Endothelial cell of umbilical vein (primary cell): ENCODE results near the gene RPP30. TPM values are rescaled to one million over a fixed set of nuclear protein-coding genes. Genes with fewer than 3 reads are reported as not detected.

Experiments
- BruUV-seq: library from RNA; stranded (reverse); fragments of 400-500 nt; replicated peaks from 2 replicates; lab custom pipeline; 2021; lab: Mats Ljungman, UMichigan
- CTCF ChIA-PET: fragments of 300-600, 350-600 bp; sonication (Branson Sonifier 250); formaldehyde crosslinking; loops from one replicate; lab custom pipeline; 2021; ENCODE audit warnings: antibody characterized with exemption, inconsistent platforms; lab: Charles Lee
- POLR2A ChIA-PET: fragments of 300-600, 350-600 bp; sonication (Branson Sonifier 250); formaldehyde crosslinking; loops from one replicate; lab custom pipeline; 2021; ENCODE audit warnings: antibody characterized with exemption, inconsistent platforms; lab: Charles Lee
- DNase-seq: peaks from one replicate; pipeline ENCODE4 v3.0.0-alpha.2; 2011; ENCODE audit warnings: low read depth, low spot score
- FAIRE-seq: peaks from 2 replicates; lab custom pipeline; 2011; peaks lifted over from hg19 to GRCh38; lab: Jason Lieb, UNC
- H2AFZ ChIP-seq: 2 replicates; pipeline ENCODE4 v1.6.0; 2012; ENCODE audit warnings: low read depth, low read length, control low read depth, inconsistent platforms
- H3K27ac ChIP-seq: 2 replicates; pipeline ENCODE4 v1.5.1; 2011; ENCODE audit warnings: low read depth, mild to moderate bottlenecking, control low read depth, low read length, moderate library complexity; ENCODE audit not compliant: insufficient read depth
- H3K27me3 ChIP-seq, 2 experiments: 2 replicates each; pipeline versions ENCODE4 v1.6.0 to v1.6.1; 2011; ENCODE audit warnings: low read length in 2 of 2, mixed read lengths in 1 of 2; ENCODE audit not compliant: control insufficient read depth in 2 of 2, insufficient read depth in 2 of 2
- H3K36me3 ChIP-seq, 2 experiments: 2 replicates in 1 of 2; 3 replicates in 1 of 2; pipeline ENCODE4 v1.5.1; 2011; ENCODE audit warnings: low read length in 2 of 2, mild to moderate bottlenecking in 1 of 2, moderate library complexity in 1 of 2; ENCODE audit not compliant: control insufficient read depth in 2 of 2, insufficient read depth in 2 of 2; ENCODE audit errors: extremely low read depth in 1 of 2
- H3K4me1 ChIP-seq: 3 replicates; pipeline ENCODE4 v1.5.1; 2011; ENCODE audit warnings: mild to moderate bottlenecking, low read length; ENCODE audit not compliant: control insufficient read depth, insufficient read depth; ENCODE audit errors: extremely low read depth
- H3K4me2 ChIP-seq: 2 replicates; pipeline ENCODE4 v1.6.1; 2011; ENCODE audit warnings: low read length, control low read depth, mixed read lengths; ENCODE audit not compliant: insufficient read depth
- H3K4me3 ChIP-seq, 3 experiments: fragments of 200-600 bp in 1 of 3; sonication (generic), shearing (Covaris generic) in 1 of 3; replicated peaks in 1 of 3; 2 replicates each; pipeline ENCODE4 v1.5.1; 2011 to 2016; ENCODE audit warnings: control low read depth in 3 of 3, low read length in 3 of 3, mild to moderate bottlenecking in 2 of 3, inconsistent platforms in 1 of 3, low read depth in 1 of 3, moderate library complexity in 1 of 3; ENCODE audit not compliant: insufficient read depth in 1 of 3
- H3K79me2 ChIP-seq: 2 replicates; pipeline ENCODE4 v1.6.0; 2012; ENCODE audit warnings: low read length, inconsistent platforms; ENCODE audit not compliant: control insufficient read depth, insufficient read depth
- H3K9ac ChIP-seq: replicated peaks from 2 replicates; pipeline ENCODE3; 2011; ENCODE audit warnings: low read length, control low read depth; ENCODE audit not compliant: insufficient read depth; ENCODE audit errors: extremely low read depth
- H3K9me1 ChIP-seq: replicated peaks from 3 replicates; pipeline ENCODE4 v1.6.0; 2011; ENCODE audit warnings: mild to moderate bottlenecking, low read length; ENCODE audit not compliant: control insufficient read depth, insufficient read depth; ENCODE audit errors: extremely low read depth
- H3K9me3 ChIP-seq: replicated peaks from 2 replicates; pipeline ENCODE4 v1.5.1; 2012; ENCODE audit warnings: low read length, inconsistent platforms; ENCODE audit not compliant: control insufficient read depth, insufficient read depth
- H4K20me1 ChIP-seq: replicated peaks from 2 replicates; pipeline ENCODE3; 2011; ENCODE audit warnings: mild to moderate bottlenecking, low read length; ENCODE audit not compliant: control insufficient read depth, insufficient read depth; ENCODE audit errors: extremely low read depth
- CTCF ChIP-seq, 2 donors: IDR thresholded peaks; 1 replicate in 1 of 2; 2 replicates in 1 of 2; pipeline ENCODE4 v1.5.1; 2011; ENCODE audit warnings: low read length in 2 of 2, mild to moderate bottlenecking in 2 of 2, moderate library complexity in 2 of 2, control low read depth in 1 of 2, inconsistent platforms in 1 of 2, low read depth in 1 of 2; ENCODE audit not compliant: insufficient read depth in 1 of 2; ENCODE audit errors: extremely low read depth in 1 of 2
- EZH2 ChIP-seq: IDR thresholded peaks from 2 replicates; pipeline ENCODE4 v1.6.1; 2012; ENCODE audit warnings: borderline replicate concordance, low read depth, mild to moderate bottlenecking, moderate library complexity, low read length, inconsistent platforms; ENCODE audit not compliant: severe bottlenecking
- FOS ChIP-seq: IDR thresholded peaks from 2 replicates; pipeline ENCODE4 v1.6.1; 2011; ENCODE audit warnings: mild to moderate bottlenecking, low read length, moderate library complexity, borderline replicate concordance; ENCODE audit not compliant: insufficient read depth
- GATA2 ChIP-seq: IDR thresholded peaks from 2 replicates; pipeline ENCODE4 v1.7.0; 2011; ENCODE audit warnings: low read depth, mild to moderate bottlenecking, moderate library complexity, mixed read lengths, low read length; ENCODE audit not compliant: insufficient read length, insufficient read depth
- JUN ChIP-seq: IDR thresholded peaks from 2 replicates; pipeline ENCODE4 v1.6.1; 2011; ENCODE audit warnings: borderline replicate concordance, low read depth; ENCODE audit not compliant: insufficient read length, insufficient read depth
- MYC ChIP-seq: IDR thresholded peaks from one replicate; pipeline ENCODE4 v1.6.1; 2011; ENCODE audit warnings: mild to moderate bottlenecking, low read depth, low read length
- POLR2A ChIP-seq: IDR thresholded peaks from 2 replicates; pipeline ENCODE4 v1.6.1; 2012; ENCODE audit warnings: low read depth, mild to moderate bottlenecking, control low read depth, low read length
- POLR2AphosphoS5 ChIP-seq: IDR thresholded peaks from 2 replicates; pipeline ENCODE4 v1.6.1; 2012; ENCODE audit warnings: low read depth, mild to moderate bottlenecking, control low read depth, low read length, moderate library complexity; ENCODE audit not compliant: insufficient read depth
- dilution Hi-C: fragments of 300-500 bp; cut with MboI; formaldehyde crosslinking; loops from one replicate; pipeline ENCODE4 v1.15.0; 2019; ENCODE audit warnings: low sequenced_read_pairs; ENCODE audit not compliant: extremely low pct_ligation_motif_present
- intact Hi-C: fragments of 100-400 bp; cut with micrococcal nuclease; formaldehyde crosslinking; loops from one replicate; pipeline ENCODE4 v1.10.0; 2022
- polyA plus RNA-seq, 4 experiments: library from polyadenylated mRNA; depleted of rRNA in 3 of 4; stranded (reverse) in 3 of 4; unstranded in 1 of 4; fragments of >200 nt; gene quantifications; 2 replicates each; pipeline versions ENCODE4 v1.2.1 to v1.2.3, GENCODE V29; 2011 to 2012; ENCODE audit warnings: missing spikeins in 1 of 4
- total RNA-seq: library from RNA; stranded (reverse); gene quantifications from 2 replicates; pipeline ENCODE4 v1.2.3, GENCODE V29; 2021
- TF ChIP-seq, protein P1 (sequence below): IDR thresholded peaks from 2 replicates; pipeline ENCODE4 v1.6.1; 2011; ENCODE audit not compliant: insufficient read depth, insufficient read length

RPP30 gene
- total and polyA plus RNA-seq, 2 donors (not counting 3 experiments of a cell fraction or from before 2014, with no cell fraction given): 21.1 to 47.8 TPM

DNA sequence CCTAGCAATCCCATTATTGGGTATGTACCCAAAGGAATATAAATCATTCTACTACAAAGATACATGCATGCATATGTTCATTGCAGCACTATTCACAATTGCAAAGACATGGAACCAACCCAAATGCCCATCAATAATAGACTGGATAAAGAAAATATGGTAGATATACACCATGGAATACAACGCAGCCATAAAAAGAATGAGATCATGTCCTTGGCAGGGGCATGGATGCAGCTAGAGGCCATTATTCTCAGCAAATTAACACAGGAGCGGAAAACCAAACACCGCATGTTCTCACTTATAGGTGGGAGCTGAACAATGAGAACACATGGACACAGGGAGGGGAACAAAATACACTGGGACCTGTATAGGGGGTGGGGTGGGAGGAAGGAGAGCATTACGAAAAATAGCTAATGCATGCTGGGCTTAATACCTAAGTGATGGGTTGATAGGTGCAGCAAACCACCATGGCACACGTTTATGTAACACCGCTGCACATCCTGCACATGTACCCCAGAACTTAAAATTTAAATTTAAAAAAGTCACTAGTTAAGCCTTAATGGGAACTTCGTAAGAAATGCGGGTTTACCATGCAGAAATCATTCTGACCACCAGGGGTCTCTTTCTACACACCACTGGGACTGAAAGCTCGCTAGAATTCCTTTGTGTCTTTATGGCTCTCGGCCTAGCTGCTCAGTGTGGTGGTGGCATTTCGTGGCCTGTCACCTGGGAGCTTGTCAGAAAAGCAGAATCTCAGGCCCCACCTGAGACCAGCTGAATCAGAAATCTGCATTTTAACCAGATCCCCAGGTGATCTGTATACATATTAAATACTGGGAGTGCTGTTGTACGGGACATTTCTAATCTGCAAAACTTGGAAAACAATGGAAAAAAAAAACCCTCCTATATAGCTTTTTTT is 39.6 kb downstream of the RPP30 start:
- Histone ChIP-seq H3K9me3 (no peaks in the 10 kb centered on the region), H3K9me1 (no peaks in the 10 kb centered on the region), H3K4me3 (no peak overlapping the region), H3K9ac (no peak overlapping the region), H3K27me3 (no peaks in the 10 kb centered on the region), H4K20me1 (no peaks in the 10 kb centered on the region), H2AFZ (no peak overlapping the region), H3K79me2 (peaks cover 6% of the 10 kb centered on the region), H3K4me1 (peaks cover 36% of the 10 kb centered on the region), H3K4me2 (no peak overlapping the region), H3K27ac (peak overlapping the region; percentile 38), H3K36me3 (peaks cover 15 to 24% of the 10 kb centered on the region in 2 experiments)
- intact Hi-C loops: loop anchor here (1.0 to 2.0 kb wide), 6 partner anchors 31 to 387 kb away; no protein-coding TSS in a partner anchor
- CTCF ChIA-PET: interaction anchor here (0.7 to 3.9 kb wide), 39 partner anchors 10 to 459 kb away, joined by 3 to 165 read pairs (median 5); partner anchors contain the start of genes ANKRD1, PCGF5 and RPP30
- TF ChIP-seq CTCF (IDR thresholded peaks at IDR 0.05; ENCODE audit: extremely low read depth in 1 of 2, insufficient read depth in 1 of 2, low read depth in 1 of 2, low read length in 2 of 2) (peak; percentile 72 to 73), JUN (no peak), GATA2 (no peak), FOS (no peak), POLR2AphosphoS5 (peak; percentile 100), EZH2 (no peak), MYC (no peak), POLR2A (peak; percentile 100)
- TF ChIP-seq, protein P1, sequence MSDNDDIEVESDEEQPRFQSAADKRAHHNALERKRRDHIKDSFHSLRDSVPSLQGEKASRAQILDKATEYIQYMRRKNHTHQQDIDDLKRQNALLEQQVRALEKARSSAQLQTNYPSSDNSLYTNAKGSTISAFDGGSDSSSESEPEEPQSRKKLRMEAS: no peak
- DNase-seq (peak; percentile 93), FAIRE-seq (peak; percentile 67)
- no TSS peak for BruUV-seq
- POLR2A ChIA-PET: interaction anchor here (0.7 to 3.7 kb wide), 6 partner anchors 10 to 339 kb away, joined by 3 to 22 read pairs (median 7); partner anchors contain the start of gene ANKRD1
- dilution Hi-C loops: no loop called here
